ENCODE measurements around the gene HNRNPA2B1. TPM values are rescaled to one million over a fixed set of nuclear protein-coding genes. Genes with fewer than 3 reads are reported as not detected.
"Not testable (repeated sequence)": the region's sequence is repeated elsewhere in the genome, so short reads cannot be mapped to it uniquely, and the experiment has no call there.

The HNRNPA2B1 gene
- total RNA-seq, 4 donors from 2014 or later, result 78.1 to 133 (median 99.4) TPM

GRCh38 chr7:26153241-26153822, 47.2 kb downstream of the HNRNPA2B1 start:
- WGBS, 2 donors, result 40 to 46% methylated on average over 18 of the region's 18 CpGs
- no peak for DNase-seq (ENCODE audit: low spot score in 2 of 2)
- intact Hi-C loops (cut with DNase I; ENCODE audit: low total_unique reads), result no loop called here
- peak overlapping the region; percentile 28 for H3K4me3 ChIP-seq (ENCODE audit: low read depth, poor library complexity, severe bottlenecking)
- TF ChIP-seq POLR2A (IDR thresholded peaks at IDR 0.05) (no peak), CTCF (IDR thresholded peaks at IDR 0.05) (no peak)

- DNase-seq (ENCODE audit: low spot score in 2 of 2); intact Hi-C loops (cut with DNase I; ENCODE audit: low total_unique reads): not testable (repeated sequence)
- 23 to 31% methylated on average over 28 to 33 of the region's 54 CpGs for WGBS, 2 donors
- peak overlapping the region; percentile 28 for H3K4me3 ChIP-seq (ENCODE audit: low read depth, poor library complexity, severe bottlenecking)
Observed at GRCh38 chr7:26152782-26153240, 47.7 kb downstream of the HNRNPA2B1 start.

DNA sequence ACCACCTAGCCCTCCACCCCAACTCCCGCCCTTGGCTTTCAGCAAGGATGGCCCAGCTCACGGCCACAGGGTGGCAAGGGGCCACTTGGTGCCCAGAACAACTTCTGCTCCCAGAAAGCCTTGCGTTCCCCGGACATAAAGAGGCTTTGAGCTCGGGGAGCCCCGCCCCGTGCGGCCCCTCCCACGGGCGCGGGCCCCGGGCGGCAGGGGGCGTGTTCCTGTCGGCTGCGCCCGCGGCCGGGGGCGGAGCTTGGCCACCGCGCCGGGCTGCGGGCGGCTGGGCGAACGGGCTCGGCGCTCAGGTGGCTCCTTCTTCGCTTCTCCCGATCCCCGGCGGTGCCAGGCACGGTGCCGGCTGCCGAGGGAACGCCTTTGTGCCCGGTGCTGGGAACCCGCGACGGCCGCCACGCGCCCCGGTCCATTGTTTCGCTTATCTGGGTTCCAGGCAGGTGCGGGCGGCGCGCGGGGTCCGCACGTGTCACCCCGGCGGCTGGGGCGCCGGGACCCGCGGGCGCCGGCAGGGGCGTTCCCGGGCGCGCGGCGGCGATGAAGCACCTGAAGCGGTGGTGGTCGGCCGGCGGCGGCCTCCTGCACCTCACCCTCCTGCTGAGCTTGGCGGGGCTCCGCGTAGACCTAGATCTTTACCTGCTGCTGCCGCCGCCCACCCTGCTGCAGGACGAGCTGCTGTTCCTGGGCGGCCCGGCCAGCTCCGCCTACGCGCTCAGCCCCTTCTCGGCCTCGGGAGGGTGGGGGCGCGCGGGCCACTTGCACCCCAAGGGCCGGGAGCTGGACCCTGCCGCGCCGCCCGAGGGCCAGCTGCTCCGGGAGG, 48.4 kb downstream of the HNRNPA2B1 start, which contains the start of gene NFE2L3:
NFE2L3 (plus strand) TSS at position 246 of the 829 bp plus-strand sequence; CDS start at position 547, 301 bp downstream.
- TF ChIP-seq CTCF (IDR thresholded peaks at IDR 0.05), result no peak
- no peak for TF ChIP-seq POLR2A (IDR thresholded peaks at IDR 0.05)
- peak; percentile 64 to 92 for DNase-seq (ENCODE audit: low spot score in 2 of 2)
- intact Hi-C loops (cut with DNase I; ENCODE audit: low total_unique reads), result no loop called here
- peak within 1 kb of the TSS; percentile 28 for H3K4me3 ChIP-seq (ENCODE audit: low read depth, poor library complexity, severe bottlenecking)
- WGBS, 2 donors, result 0 to 3% methylated on average over 29 to 49 of the region's 95 CpGs

- 71 to 72% methylated on average over 10 of the region's 10 CpGs for WGBS, 2 donors
- peak overlapping the region; percentile 28 for H3K4me3 ChIP-seq (ENCODE audit: low read depth, poor library complexity, severe bottlenecking)
- intact Hi-C loops (cut with DNase I; ENCODE audit: low total_unique reads), result no loop called here
- no peak for TF ChIP-seq POLR2A (IDR thresholded peaks at IDR 0.05)
- TF ChIP-seq CTCF (IDR thresholded peaks at IDR 0.05), result no peak
- DNase-seq (ENCODE audit: low spot score in 2 of 2), result no peak
Observed at GRCh38 chr7:26151650-26151952, 48.9 kb downstream of the HNRNPA2B1 start.

DNA sequence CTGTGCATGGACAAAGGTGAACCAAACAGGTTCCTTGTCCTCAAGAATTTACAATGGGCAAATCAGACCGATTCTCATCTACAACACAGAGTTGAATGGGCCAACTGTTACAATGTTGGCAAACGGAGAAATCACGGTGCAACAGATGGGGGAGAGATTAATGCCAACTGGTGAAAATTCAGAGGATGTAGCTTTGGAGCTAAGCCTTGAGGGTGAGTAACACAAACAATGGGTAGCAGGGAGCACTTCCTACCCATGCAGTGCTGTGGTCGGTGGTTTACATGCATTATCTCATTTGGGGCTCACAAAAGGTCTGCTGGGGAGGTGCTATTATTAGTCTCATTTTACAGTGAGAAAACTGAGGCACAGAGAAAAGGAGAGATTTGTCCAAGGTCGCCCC, 49.5 kb downstream of the HNRNPA2B1 start:
- intact Hi-C loops (cut with DNase I; ENCODE audit: low total_unique reads), result no loop called here

More for the DNA sequence above, 49.5 kb downstream of the HNRNPA2B1 start:
- no peak overlapping the region for H3K4me3 ChIP-seq (ENCODE audit: low read depth, poor library complexity, severe bottlenecking)
- TF ChIP-seq CTCF (IDR thresholded peaks at IDR 0.05) (no peak), POLR2A (IDR thresholded peaks at IDR 0.05) (no peak)
- no peak for DNase-seq (ENCODE audit: low spot score in 2 of 2)
- 58 to 60% methylated on average over 5 of the region's 5 CpGs for WGBS, 2 donors
